ENCODE data around the gene DOCK11. TPM values are rescaled to one million over a fixed set of nuclear protein-coding genes. Genes with fewer than 3 reads are reported as not detected.
A peak's percentile ranks its signal among the peaks of the same experiment; 100 is the strongest.

DOCK11 gene
- total RNA-seq, 1 donor from 2014 or later = 56.0 TPM

GRCh38 chrX:118589227-118589626 is 93.6 kb downstream of the DOCK11 start:
- H3K27me3 Mint-ChIP-seq = no peaks in the 10 kb centered on the region
- CTCF ChIA-PET = no interaction called here
- intact Hi-C loops (cut with micrococcal nuclease) = no loop called here

GRCh38 chrX:118593407-118593806 is 97.8 kb downstream of the DOCK11 start:
- POLR2A ChIA-PET = interaction anchor here (1.5 kb wide), 1 partner anchor 98 kb away, joined by 7 read pairs; the partner anchor contains the start of gene DOCK11
- Mint-ChIP-seq H3K9me3 (no peaks in the 10 kb centered on the region), H3K4me1 (peaks cover 18% of the 10 kb centered on the region), H3K27me3 (no peaks in the 10 kb centered on the region), H3K27ac (peak overlapping the region; percentile 46), H3K36me3 (ENCODE audit: low read depth) (peaks cover 73% of the 10 kb centered on the region), H3K4me3 (no peak overlapping the region)
- intact Hi-C loops (cut with micrococcal nuclease) = no loop called here
- CTCF ChIA-PET = interaction anchor here (1.0 kb wide), 1 partner anchor 134 kb away, joined by 4 read pairs; no protein-coding TSS in a partner anchor
- no peak for ATAC-seq (ENCODE audit: low read depth)
- no peak for DNase-seq
- no peak for TF ChIP-seq CTCF (IDR thresholded peaks at IDR 0.05)

More at GRCh38 chrX:118589227-118589626, 93.6 kb downstream of the DOCK11 start:
- H3K9me3 Mint-ChIP-seq = no peaks in the 10 kb centered on the region
- H3K27ac Mint-ChIP-seq = peak overlapping the region; percentile 35
- POLR2A ChIA-PET = no interaction called here
- peaks cover 70% of the 10 kb centered on the region for H3K36me3 Mint-ChIP-seq (ENCODE audit: low read depth)
- DNase-seq (no peak), ATAC-seq (ENCODE audit: low read depth) (no peak)
- peaks cover 25% of the 10 kb centered on the region for H3K4me1 Mint-ChIP-seq
- H3K4me3 Mint-ChIP-seq = no peak overlapping the region
- no peak for TF ChIP-seq CTCF (IDR thresholded peaks at IDR 0.05)

- no peak for TF ChIP-seq CTCF (IDR thresholded peaks at IDR 0.05)
- Mint-ChIP-seq H3K36me3 (ENCODE audit: low read depth) (peaks cover 72% of the 10 kb centered on the region), H3K4me3 (no peak overlapping the region), H3K4me1 (peaks cover 18% of the 10 kb centered on the region), H3K9me3 (no peaks in the 10 kb centered on the region), H3K27me3 (no peaks in the 10 kb centered on the region), H3K27ac (peak overlapping the region; percentile 67)
- no peak for DNase-seq
- ATAC-seq (ENCODE audit: low read depth) = no peak
- intact Hi-C loops (cut with micrococcal nuclease) = no loop called here
- ChIA-PET CTCF (no interaction called here), POLR2A (no interaction called here)
Measured at GRCh38 chrX:118594697-118595420, 99.2 kb downstream of the DOCK11 start.

GRCh38 chrX:118595501-118596042 is 100.0 kb downstream of the DOCK11 start:
- ChIA-PET CTCF (no interaction called here), POLR2A (no interaction called here)
- peak overlapping the region; percentile 67 for H3K27ac Mint-ChIP-seq
- intact Hi-C loops (cut with micrococcal nuclease) = no loop called here
- no peak overlapping the region for H3K4me3 Mint-ChIP-seq
- ATAC-seq (ENCODE audit: low read depth) (no peak), DNase-seq (no peak)
- peaks cover 18% of the 10 kb centered on the region for H3K4me1 Mint-ChIP-seq
- H3K9me3 Mint-ChIP-seq = no peaks in the 10 kb centered on the region
- TF ChIP-seq CTCF (IDR thresholded peaks at IDR 0.05) = no peak
- peaks cover 70% of the 10 kb centered on the region for H3K36me3 Mint-ChIP-seq (ENCODE audit: low read depth)
- H3K27me3 Mint-ChIP-seq = no peaks in the 10 kb centered on the region

- H3K4me3 Mint-ChIP-seq = no peak overlapping the region
- TF ChIP-seq CTCF (IDR thresholded peaks at IDR 0.05) = no peak
- ChIA-PET POLR2A (no interaction called here), CTCF (no interaction called here)
- H3K27me3 Mint-ChIP-seq = no peaks in the 10 kb centered on the region
- peaks cover 18% of the 10 kb centered on the region for H3K4me1 Mint-ChIP-seq
- ATAC-seq (ENCODE audit: low read depth) (no peak), DNase-seq (no peak)
- H3K36me3 Mint-ChIP-seq (ENCODE audit: low read depth) = peaks cover 67% of the 10 kb centered on the region
- no peak overlapping the region for H3K27ac Mint-ChIP-seq
- intact Hi-C loops (cut with micrococcal nuclease) = no loop called here
- no peaks in the 10 kb centered on the region for H3K9me3 Mint-ChIP-seq
Measured at GRCh38 chrX:118596390-118596789, 100.8 kb downstream of the DOCK11 start.
